Measurements from ENCODE around the gene CYP4B1. TPM values are rescaled to one million over a fixed set of nuclear protein-coding genes. Genes with fewer than 3 reads are reported as not detected.
"Not testable (repeated sequence)": the region's sequence is repeated elsewhere in the genome, so short reads cannot be mapped to it uniquely, and the experiment has no call there.

CYP4B1 gene
- total RNA-seq (2014; rRNA removed; shearing (Covaris generic)): 0.37 TPM in 1 of 2 replicates, not detected in the other

DNA sequence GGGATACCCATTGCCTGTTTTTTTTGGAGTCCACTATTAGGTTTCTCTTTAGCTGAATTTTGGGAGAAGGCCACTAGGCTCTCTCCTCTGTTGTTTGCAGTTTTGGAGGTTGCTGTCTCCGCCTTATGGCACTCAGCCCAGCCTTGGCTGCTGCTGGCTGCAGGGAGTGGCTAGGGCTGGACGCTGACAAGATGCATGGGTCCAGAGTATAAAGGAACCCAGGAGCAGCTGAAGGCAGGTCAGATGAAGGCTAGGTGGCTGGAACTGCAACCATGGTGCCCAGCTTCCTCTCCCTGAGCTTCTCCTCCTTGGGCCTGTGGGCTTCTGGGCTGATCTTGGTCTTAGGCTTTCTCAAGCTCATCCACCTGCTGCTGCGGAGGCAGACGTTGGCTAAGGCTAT is at the start of gene CYP4B1:
Gene CYP4B1 (plus strand): TSS at position 237 of the 400 bp plus-strand sequence. CDS start 36 bp downstream, at position 273.
- H3K36me3 ChIP-seq (replicated peaks; ENCODE audit: control insufficient read depth, insufficient read depth, low read length): no peaks in the 10 kb centered on the region
- H3K27me3 ChIP-seq (ENCODE audit: control insufficient read depth, insufficient read depth, low read length): peaks cover 3% of the 10 kb centered on the region; the same call in 1 of the 2 replicates
- DNase-seq: no peak
- no peak within 1 kb of the TSS for H3K4me3 ChIP-seq (ENCODE audit: insufficient read depth, low read depth, low read length)

DNA sequence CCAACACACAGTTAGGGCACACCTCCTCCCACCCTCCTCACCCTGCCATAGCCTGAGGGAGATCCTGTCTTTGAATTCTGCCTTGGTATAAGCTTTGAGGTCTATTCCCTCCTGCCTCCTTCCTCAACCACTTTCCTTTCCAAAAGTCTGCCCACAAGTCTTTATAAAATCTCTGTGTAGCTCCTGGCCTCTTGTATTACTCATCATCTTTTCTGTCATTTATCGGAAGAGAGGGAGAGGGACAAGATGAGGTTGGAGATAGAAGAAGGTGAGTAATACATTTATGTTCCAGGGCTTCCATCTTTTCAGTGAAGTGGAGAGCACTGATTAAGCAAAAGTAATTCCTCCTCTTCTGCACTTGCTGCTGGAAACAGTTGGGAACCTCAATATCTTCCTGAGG is 49.4 kb upstream of the CYP4B1 start:
- H3K36me3 ChIP-seq (replicated peaks; ENCODE audit: control insufficient read depth, insufficient read depth, low read length): no peaks in the 10 kb centered on the region
- DNase-seq: no peak
- H3K4me3 ChIP-seq (ENCODE audit: insufficient read depth, low read depth, low read length): no peak overlapping the region
- no peaks in the 10 kb centered on the region; the same call in 1 of the 2 replicates for H3K27me3 ChIP-seq (ENCODE audit: control insufficient read depth, insufficient read depth, low read length)

- Histone ChIP-seq H3K36me3 (replicated peaks; ENCODE audit: control insufficient read depth, insufficient read depth, low read length) (no peaks in the 10 kb centered on the region), H3K27me3 (ENCODE audit: control insufficient read depth, insufficient read depth, low read length) (no peaks in the 10 kb centered on the region; the same call in 1 of the 2 replicates), H3K4me3 (ENCODE audit: insufficient read depth, low read depth, low read length) (no peak overlapping the region)
- no peak for DNase-seq
Measured at GRCh38 chr1:46749921-46750404, 48.9 kb upstream of the CYP4B1 start.

DNA sequence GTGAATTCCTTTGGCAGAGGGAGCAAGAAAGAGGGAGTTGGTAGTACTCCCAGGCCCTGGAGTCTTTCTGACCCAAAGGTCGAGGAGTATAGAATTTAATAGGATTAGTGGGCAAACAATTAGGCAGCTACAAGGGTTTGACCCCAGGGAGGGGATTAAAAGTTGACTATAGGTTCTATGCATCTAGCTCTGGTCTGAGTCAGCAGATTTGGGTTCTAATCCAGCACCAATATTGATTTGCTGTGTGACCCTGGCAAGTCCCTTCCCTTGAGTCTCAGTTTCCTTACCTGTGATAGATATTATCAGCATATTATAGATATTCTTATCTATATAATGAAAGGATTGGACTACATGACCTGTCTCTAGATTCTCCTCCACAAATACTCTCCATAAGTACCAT is 44.9 kb upstream of the CYP4B1 start:
- Histone ChIP-seq H3K36me3 (replicated peaks; ENCODE audit: control insufficient read depth, insufficient read depth, low read length) (no peaks in the 10 kb centered on the region), H3K4me3 (ENCODE audit: insufficient read depth, low read depth, low read length) (no peak overlapping the region), H3K27me3 (ENCODE audit: control insufficient read depth, insufficient read depth, low read length) (no peaks in the 10 kb centered on the region; the same call in 1 of the 2 replicates)
- DNase-seq: no peak

- DNase-seq; H3K4me3 ChIP-seq (ENCODE audit: insufficient read depth, low read depth, low read length); H3K27me3 ChIP-seq (ENCODE audit: control insufficient read depth, insufficient read depth, low read length); H3K36me3 ChIP-seq (replicated peaks; ENCODE audit: control insufficient read depth, insufficient read depth, low read length): not testable (repeated sequence)
Measured at GRCh38 chr1:46754707-46755106, 44.1 kb upstream of the CYP4B1 start.

DNA sequence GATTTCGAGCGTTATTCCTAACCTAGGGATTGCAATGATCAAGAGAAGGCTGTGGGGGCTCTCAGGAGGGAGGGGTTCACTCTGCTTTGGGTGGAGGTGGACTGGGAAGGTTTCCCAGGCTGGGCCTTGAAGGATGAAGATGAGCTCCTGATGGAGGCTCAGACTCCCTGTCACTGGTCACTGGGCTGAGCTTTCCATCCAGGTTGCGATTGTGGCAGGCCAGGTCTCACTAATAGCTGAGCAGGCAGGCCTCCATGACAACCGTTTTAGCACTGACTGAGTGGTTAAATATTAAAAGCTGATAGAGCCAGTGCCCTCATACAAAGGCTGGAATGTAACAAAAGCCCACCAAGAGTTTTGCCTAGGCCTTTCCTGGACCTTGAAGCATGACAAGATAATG is 43.7 kb upstream of the CYP4B1 start:
- no peak for DNase-seq
- no peak overlapping the region for H3K4me3 ChIP-seq (ENCODE audit: insufficient read depth, low read depth, low read length)

GRCh38 chr1:46757247-46757955 is 41.4 kb upstream of the CYP4B1 start:
- DNase-seq: no peak
- H3K36me3 ChIP-seq (replicated peaks; ENCODE audit: control insufficient read depth, insufficient read depth, low read length): no peaks in the 10 kb centered on the region
- no peak overlapping the region for H3K4me3 ChIP-seq (ENCODE audit: insufficient read depth, low read depth, low read length)
- H3K27me3 ChIP-seq (ENCODE audit: control insufficient read depth, insufficient read depth, low read length): no peaks in the 10 kb centered on the region; the same call in 1 of the 2 replicates

More for the DNA sequence above, 43.7 kb upstream of the CYP4B1 start:
- Histone ChIP-seq H3K36me3 (replicated peaks; ENCODE audit: control insufficient read depth, insufficient read depth, low read length) (no peaks in the 10 kb centered on the region), H3K27me3 (ENCODE audit: control insufficient read depth, insufficient read depth, low read length) (no peaks in the 10 kb centered on the region; the same call in 1 of the 2 replicates)

- H3K27me3 ChIP-seq (ENCODE audit: control insufficient read depth, insufficient read depth, low read length): no peaks in the 10 kb centered on the region
- H3K36me3 ChIP-seq (replicated peaks; ENCODE audit: control insufficient read depth, insufficient read depth, low read length): no peaks in the 10 kb centered on the region
- no peak for DNase-seq
- H3K4me3 ChIP-seq (ENCODE audit: insufficient read depth, low read depth, low read length): no peak overlapping the region
Measured at GRCh38 chr1:46757956-46758528, 40.8 kb upstream of the CYP4B1 start.

DNA sequence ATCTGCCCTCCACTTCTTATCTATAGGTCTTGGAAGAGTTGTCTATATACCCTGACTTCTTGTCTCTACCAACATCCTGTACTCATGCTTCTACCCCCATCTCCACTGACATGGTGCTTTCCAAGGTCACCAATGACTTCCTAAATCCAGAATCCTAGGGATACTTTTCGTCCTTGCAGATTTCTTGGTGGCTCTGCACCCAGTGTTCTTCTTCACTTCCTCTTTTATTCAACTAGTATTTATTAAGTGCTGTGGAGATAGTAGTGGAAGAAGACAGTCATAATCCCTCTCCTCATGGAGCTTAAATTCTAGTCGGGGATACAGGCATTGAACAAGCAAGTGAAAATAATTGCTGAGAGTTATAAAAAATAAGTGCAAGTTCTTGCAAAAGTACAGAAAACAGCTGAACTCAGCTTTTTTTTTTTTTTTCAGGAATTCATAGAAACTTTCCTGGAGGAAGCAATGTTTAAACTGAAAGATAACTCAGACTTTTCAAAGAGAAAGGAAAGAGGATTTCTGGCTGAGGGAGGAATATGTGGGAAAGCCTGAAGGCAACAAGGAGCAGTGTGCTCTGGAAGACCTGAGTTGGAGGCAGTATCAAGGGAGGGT is 38.2 kb upstream of the CYP4B1 start:
- no peak for DNase-seq
- Histone ChIP-seq H3K36me3 (replicated peaks; ENCODE audit: control insufficient read depth, insufficient read depth, low read length) (no peaks in the 10 kb centered on the region), H3K27me3 (ENCODE audit: control insufficient read depth, insufficient read depth, low read length) (no peaks in the 10 kb centered on the region), H3K4me3 (ENCODE audit: insufficient read depth, low read depth, low read length) (no peak overlapping the region)

DNA sequence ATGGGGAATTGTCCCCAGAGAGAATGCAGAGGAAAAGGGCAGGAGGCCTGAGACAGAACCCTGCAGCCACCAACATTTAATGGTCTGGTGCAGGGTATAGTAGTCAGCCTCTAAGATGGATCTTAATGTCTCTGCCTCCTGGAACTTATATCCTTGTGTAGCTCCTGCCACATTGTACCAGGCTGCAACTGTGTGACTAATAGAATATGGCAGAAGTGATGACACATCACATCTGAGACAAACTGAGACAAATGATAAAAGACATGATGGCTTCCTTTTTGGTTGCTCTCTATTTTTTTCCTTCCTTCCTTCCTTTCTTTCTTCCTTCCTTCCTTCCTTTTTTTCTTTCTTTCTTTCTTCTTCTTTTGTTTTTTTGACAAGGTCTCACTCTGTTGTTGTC is 37.1 kb upstream of the CYP4B1 start:
- H3K27me3 ChIP-seq (ENCODE audit: control insufficient read depth, insufficient read depth, low read length): no peaks in the 10 kb centered on the region
- no peaks in the 10 kb centered on the region for H3K36me3 ChIP-seq (replicated peaks; ENCODE audit: control insufficient read depth, insufficient read depth, low read length)
- DNase-seq: no peak
- no peak overlapping the region for H3K4me3 ChIP-seq (ENCODE audit: insufficient read depth, low read depth, low read length)

- DNase-seq: no peak
- Histone ChIP-seq H3K4me3 (ENCODE audit: insufficient read depth, low read depth, low read length) (no peak overlapping the region), H3K27me3 (ENCODE audit: control insufficient read depth, insufficient read depth, low read length) (no peaks in the 10 kb centered on the region), H3K36me3 (replicated peaks; ENCODE audit: control insufficient read depth, insufficient read depth, low read length) (no peaks in the 10 kb centered on the region)
Measured at GRCh38 chr1:46764402-46764801, 34.4 kb upstream of the CYP4B1 start.

- DNase-seq: no peak
- no peaks in the 10 kb centered on the region for H3K27me3 ChIP-seq (ENCODE audit: control insufficient read depth, insufficient read depth, low read length)
Measured at GRCh38 chr1:46767649-46768282, 31.1 kb upstream of the CYP4B1 start.

GRCh38 chr1:46768445-46768844 is 30.4 kb upstream of the CYP4B1 start:
- no peaks in the 10 kb centered on the region for H3K36me3 ChIP-seq (replicated peaks; ENCODE audit: control insufficient read depth, insufficient read depth, low read length)
- H3K27me3 ChIP-seq (ENCODE audit: control insufficient read depth, insufficient read depth, low read length): no peaks in the 10 kb centered on the region
- DNase-seq: no peak
- H3K4me3 ChIP-seq (ENCODE audit: insufficient read depth, low read depth, low read length): no peak overlapping the region

More at GRCh38 chr1:46767649-46768282, 31.1 kb upstream of the CYP4B1 start:
- H3K36me3 ChIP-seq (replicated peaks; ENCODE audit: control insufficient read depth, insufficient read depth, low read length): no peaks in the 10 kb centered on the region
- no peak overlapping the region for H3K4me3 ChIP-seq (ENCODE audit: insufficient read depth, low read depth, low read length)

- H3K4me3 ChIP-seq (ENCODE audit: insufficient read depth, low read depth, low read length): no peak overlapping the region
- no peak for DNase-seq
- no peaks in the 10 kb centered on the region for H3K36me3 ChIP-seq (replicated peaks; ENCODE audit: control insufficient read depth, insufficient read depth, low read length)
- H3K27me3 ChIP-seq (ENCODE audit: control insufficient read depth, insufficient read depth, low read length): no peaks in the 10 kb centered on the region
Measured at GRCh38 chr1:46769028-46769740, 29.7 kb upstream of the CYP4B1 start.

Data from H7 (cell line).